ENCODE results near the gene FAM90A1. TPM values are rescaled to one million over a fixed set of nuclear protein-coding genes. Genes with fewer than 3 reads are reported as not detected.
"Not testable (repeated sequence)": the region's sequence is repeated elsewhere in the genome, so short reads cannot be mapped to it uniquely, and the experiment has no call there.

Gene FAM90A1
- total RNA-seq, 6 experiments from 2014 or later = 0.25 to 0.66 (median 0.31) TPM; not detected in 2

GRCh38 chr12:8218711-8219382 is 8.6 kb downstream of the FAM90A1 start:
- H3K27ac Mint-ChIP-seq; H3K36me3 Mint-ChIP-seq (ENCODE audit: low read depth); DNase-seq; H3K4me1 Mint-ChIP-seq (ENCODE audit: low read depth); H3K4me3 Mint-ChIP-seq: not testable (repeated sequence)
- peaks cover 25% of the 10 kb centered on the region for H3K27me3 Mint-ChIP-seq (ENCODE audit: insufficient read depth)
- H3K9me3 Mint-ChIP-seq = peaks cover 18% of the 10 kb centered on the region

GRCh38 chr12:8197685-8198308 is 29.6 kb downstream of the FAM90A1 start:
- Mint-ChIP-seq H3K4me3 (peak overlapping the region; percentile 15; the same call in 1 of the 2 replicates), H3K27ac (peak overlapping the region; percentile 80)
- not testable (repeated sequence) for H3K36me3 Mint-ChIP-seq (ENCODE audit: low read depth)

GRCh38 chr12:8188088-8188487 is 39.3 kb downstream of the FAM90A1 start:
- DNase-seq = peak; percentile 29
- peak; percentile 43 for TF ChIP-seq CTCF (IDR thresholded peaks at IDR 0.05)
- H3K9me3 Mint-ChIP-seq; H3K27ac Mint-ChIP-seq; H3K36me3 Mint-ChIP-seq (ENCODE audit: low read depth); H3K4me1 Mint-ChIP-seq (ENCODE audit: low read depth); H3K4me3 Mint-ChIP-seq; H3K27me3 Mint-ChIP-seq (ENCODE audit: insufficient read depth): not testable (repeated sequence)

More at GRCh38 chr12:8197685-8198308, 29.6 kb downstream of the FAM90A1 start:
- peak; percentile 82 for DNase-seq
- not testable (repeated sequence) for H3K9me3 Mint-ChIP-seq; H3K27me3 Mint-ChIP-seq (ENCODE audit: insufficient read depth)
- peaks cover 28% of the 10 kb centered on the region for H3K4me1 Mint-ChIP-seq (ENCODE audit: low read depth)

GRCh38 chr12:8184206-8184605 is 43.2 kb downstream of the FAM90A1 start:
- H3K4me3 Mint-ChIP-seq; DNase-seq; H3K9me3 Mint-ChIP-seq; H3K36me3 Mint-ChIP-seq (ENCODE audit: low read depth); H3K27ac Mint-ChIP-seq; H3K27me3 Mint-ChIP-seq (ENCODE audit: insufficient read depth): not testable (repeated sequence)
- H3K4me1 Mint-ChIP-seq (ENCODE audit: low read depth) = peaks cover 20% of the 10 kb centered on the region

GRCh38 chr12:8183346-8183745 is 44.1 kb downstream of the FAM90A1 start:
- not testable (repeated sequence) for H3K4me3 Mint-ChIP-seq; DNase-seq; H3K27ac Mint-ChIP-seq; H3K27me3 Mint-ChIP-seq (ENCODE audit: insufficient read depth); H3K9me3 Mint-ChIP-seq; H3K36me3 Mint-ChIP-seq (ENCODE audit: low read depth)
- H3K4me1 Mint-ChIP-seq (ENCODE audit: low read depth) = peaks cover 20% of the 10 kb centered on the region

GRCh38 chr12:8182923-8183322 is 44.5 kb downstream of the FAM90A1 start:
- not testable (repeated sequence) for H3K4me3 Mint-ChIP-seq; H3K36me3 Mint-ChIP-seq (ENCODE audit: low read depth); H3K27ac Mint-ChIP-seq; DNase-seq; H3K27me3 Mint-ChIP-seq (ENCODE audit: insufficient read depth); H3K9me3 Mint-ChIP-seq
- H3K4me1 Mint-ChIP-seq (ENCODE audit: low read depth) = peaks cover 20% of the 10 kb centered on the region

- H3K4me1 Mint-ChIP-seq (ENCODE audit: low read depth) = peaks cover 20% of the 10 kb centered on the region
- peak; percentile 9 for DNase-seq
- peak overlapping the region; percentile 60 for H3K27ac Mint-ChIP-seq
- H3K4me3 Mint-ChIP-seq = peak overlapping the region; percentile 84
- not testable (repeated sequence) for H3K9me3 Mint-ChIP-seq; H3K36me3 Mint-ChIP-seq (ENCODE audit: low read depth); H3K27me3 Mint-ChIP-seq (ENCODE audit: insufficient read depth)
Measured at GRCh38 chr12:8181271-8181670, 46.1 kb downstream of the FAM90A1 start.

- H3K9me3 Mint-ChIP-seq = not testable (repeated sequence)
- TF ChIP-seq CTCF (IDR thresholded peaks at IDR 0.05) = peak; percentile 83
- peaks cover 20% of the 10 kb centered on the region for H3K4me1 Mint-ChIP-seq (ENCODE audit: low read depth)
Measured at GRCh38 chr12:8179989-8180585, 47.3 kb downstream of the FAM90A1 start.

GRCh38 chr12:8172911-8173310 is 54.5 kb downstream of the FAM90A1 start:
- H3K27ac Mint-ChIP-seq; H3K4me1 Mint-ChIP-seq (ENCODE audit: low read depth); H3K36me3 Mint-ChIP-seq (ENCODE audit: low read depth); H3K4me3 Mint-ChIP-seq; H3K27me3 Mint-ChIP-seq (ENCODE audit: insufficient read depth); H3K9me3 Mint-ChIP-seq; DNase-seq: not testable (repeated sequence)

More at GRCh38 chr12:8179989-8180585, 47.3 kb downstream of the FAM90A1 start:
- DNase-seq = peak; percentile 18
- H3K4me3 Mint-ChIP-seq = peak overlapping the region; percentile 86
- not testable (repeated sequence) for H3K27me3 Mint-ChIP-seq (ENCODE audit: insufficient read depth); H3K36me3 Mint-ChIP-seq (ENCODE audit: low read depth)
- H3K27ac Mint-ChIP-seq = peak overlapping the region; percentile 72

Data from HFFc6 (cell line).